IMR-90 (cell line): Measurements from ENCODE around the gene VEGFA.

Experiments
- CTCF ChIP-seq: conservative IDR thresholded peaks from 2 replicates; pipeline ENCODE4 v1.5.1; 2012; ENCODE audit warnings: mild to moderate bottlenecking, low read depth, low read length, improper control_type of control experiment
- POLR2A ChIP-seq: IDR thresholded peaks from 2 replicates; pipeline ENCODE4 v1.6.1; 2012; ENCODE audit warnings: mild to moderate bottlenecking, low read depth, low read length
- RFX5 ChIP-seq: IDR thresholded peaks from 2 replicates; pipeline ENCODE4 v1.8.0; 2012; ENCODE audit warnings: low read depth, mild to moderate bottlenecking, low read length, moderate library complexity
- SMC3 ChIP-seq: fragments of 150-350 bp; IDR thresholded peaks from 2 replicates; pipeline ENCODE4 v1.6.1; 2016; ENCODE audit warnings: low read depth, mild to moderate bottlenecking, antibody characterized with exemption, low read length, moderate library complexity
- USF2 ChIP-seq: fragments of 150-350 bp; IDR thresholded peaks from 2 replicates; pipeline ENCODE4 v1.6.1; 2017; ENCODE audit warnings: mild to moderate bottlenecking, antibody characterized with exemption, low read length, low read depth

- TF ChIP-seq POLR2A: no peak
- TF ChIP-seq CTCF: no peak
- TF ChIP-seq SMC3: no peak
- no peak for TF ChIP-seq RFX5
- TF ChIP-seq USF2: no peak
These were observed 15.9 kb downstream of the VEGFA start for GRCh38 chr6:43785904-43786303.
